Progenitor cell of endocrine pancreas (in vitro differentiated cells): Measurements from ENCODE around the gene GALNT15. TPM values are rescaled to one million over a fixed set of nuclear protein-coding genes. Genes with fewer than 3 reads are reported as not detected.

Source experiments
- DNase-seq: peaks from one replicate; pipeline ENCODE4 v3.0.0; 2021; ENCODE audit warnings: low spot score; ENCODE audit not compliant: unreplicated experiment
- H3K27ac Mint-ChIP-seq: 2 replicates; pipeline ENCODE4 v1.8.0; 2021; ENCODE audit warnings: mild to moderate bottlenecking, moderate library complexity, mixed read lengths
- H3K27me3 Mint-ChIP-seq: 2 replicates; pipeline ENCODE4 v1.8.0; 2021; ENCODE audit warnings: mixed read lengths
- H3K36me3 Mint-ChIP-seq: 2 replicates; pipeline ENCODE4 v1.8.0; 2022; ENCODE audit warnings: mixed read lengths; ENCODE audit not compliant: insufficient read depth
- H3K4me1 Mint-ChIP-seq: 2 replicates; pipeline ENCODE4 v1.8.0; 2021; ENCODE audit warnings: low read depth, mixed read lengths
- H3K4me3 Mint-ChIP-seq: 2 replicates; pipeline ENCODE4 v1.8.0; 2021; ENCODE audit warnings: low read depth, mild to moderate bottlenecking, moderate library complexity, mixed read lengths
- H3K9me3 Mint-ChIP-seq: 2 replicates; pipeline ENCODE4 v1.8.0; 2021; ENCODE audit warnings: low read depth, mixed read lengths
- CTCF ChIP-seq: fragments of 200-600 bp; sonication (generic); IDR thresholded peaks from one replicate; pipeline ENCODE4 v1.5.0; 2021; ENCODE audit warnings: antibody characterized with exemption, mild to moderate bottlenecking; ENCODE audit not compliant: unreplicated experiment
- total RNA-seq: library from RNA; stranded (reverse); gene quantifications from 2 replicates; pipeline ENCODE4 v1.2.1, GENCODE V29; 2021

GALNT15 gene
- total RNA-seq, 1 donor from 2014 or later = 0.46 TPM

- H3K27me3 Mint-ChIP-seq = peaks cover 18% of the 10 kb centered on the region
- no peaks in the 10 kb centered on the region for H3K4me1 Mint-ChIP-seq
- TF ChIP-seq CTCF = no peak
- no peak for DNase-seq
- no peak overlapping the region for H3K27ac Mint-ChIP-seq
- no peak overlapping the region for H3K4me3 Mint-ChIP-seq
- H3K36me3 Mint-ChIP-seq = no peaks in the 10 kb centered on the region
- peaks cover 24% of the 10 kb centered on the region for H3K9me3 Mint-ChIP-seq
These were observed 23.4 kb upstream of the GALNT15 start for GRCh38 chr3:16151109-16151508.

- DNase-seq = no peak
- no peaks in the 10 kb centered on the region for H3K36me3 Mint-ChIP-seq
- H3K27ac Mint-ChIP-seq = no peak overlapping the region
- H3K4me1 Mint-ChIP-seq = no peaks in the 10 kb centered on the region
- peaks cover 17% of the 10 kb centered on the region for H3K9me3 Mint-ChIP-seq
- peaks cover 9% of the 10 kb centered on the region for H3K27me3 Mint-ChIP-seq
- no peak for TF ChIP-seq CTCF
- H3K4me3 Mint-ChIP-seq = no peak overlapping the region
These were observed 6.3 kb upstream of the GALNT15 start for GRCh38 chr3:16168211-16168610.

- no peak overlapping the region for H3K4me3 Mint-ChIP-seq
- peaks cover 5% of the 10 kb centered on the region for H3K9me3 Mint-ChIP-seq
- H3K36me3 Mint-ChIP-seq = no peaks in the 10 kb centered on the region
- H3K27ac Mint-ChIP-seq = no peak overlapping the region
- no peaks in the 10 kb centered on the region for H3K4me1 Mint-ChIP-seq
- TF ChIP-seq CTCF = no peak
- DNase-seq = no peak
- H3K27me3 Mint-ChIP-seq = peaks cover 26% of the 10 kb centered on the region
These were observed 3.5 kb upstream of the GALNT15 start for GRCh38 chr3:16171009-16171408.

GRCh38 chr3:16171825-16172224, 2.7 kb upstream of the GALNT15 start:
- peaks cover 5% of the 10 kb centered on the region for H3K9me3 Mint-ChIP-seq
- H3K4me1 Mint-ChIP-seq = no peaks in the 10 kb centered on the region
- no peak overlapping the region for H3K27ac Mint-ChIP-seq
- H3K27me3 Mint-ChIP-seq = peaks cover 28% of the 10 kb centered on the region
- DNase-seq = no peak
- TF ChIP-seq CTCF = no peak
- no peak overlapping the region for H3K4me3 Mint-ChIP-seq
- H3K36me3 Mint-ChIP-seq = no peaks in the 10 kb centered on the region

GRCh38 chr3:16173283-16174025, 1.0 kb upstream of the GALNT15 start:
- Mint-ChIP-seq H3K4me1 (no peaks in the 10 kb centered on the region), H3K9me3 (peaks cover 5% of the 10 kb centered on the region), H3K27ac (no peak overlapping the region), H3K27me3 (peaks cover 41% of the 10 kb centered on the region), H3K36me3 (no peaks in the 10 kb centered on the region), H3K4me3 (no peak overlapping the region)
- no peak for TF ChIP-seq CTCF
- DNase-seq = no peak
